ENCODE measurements around the gene RNF220. TPM values are rescaled to one million over a fixed set of nuclear protein-coding genes. Genes with fewer than 3 reads are reported as not detected.

Gene RNF220
- total and polyA plus RNA-seq, 2 of the 13 experiments (the other 11 are each of a cell fraction or from before 2014, with no cell fraction given): 48.2 to 72.1 TPM

- Histone ChIP-seq H3K4me3 (replicated peaks in 1 of 3; ENCODE audit: insufficient read depth in 1 of 3, low read depth in 2 of 3, low read length in 3 of 3) (no peak overlapping the region), H3K27ac (ENCODE audit: extremely low read length, insufficient read depth, low read length) (no peak overlapping the region), H2AFZ (ENCODE audit: low read length) (no peak overlapping the region), H3K79me2 (ENCODE audit: insufficient read depth, low read length) (peaks cover 16% of the 10 kb centered on the region), H3K9ac (ENCODE audit: insufficient read depth, low read depth, low read length) (no peak overlapping the region), H3K27me3 (ENCODE audit: control insufficient read depth in 1 of 2, insufficient read depth in 2 of 2, low read length in 2 of 2) (no peaks in the 10 kb centered on the region), H4K20me1 (ENCODE audit: insufficient read depth, low read length) (no peaks in the 10 kb centered on the region), H3K36me3 (replicated peaks in 1 of 2; ENCODE audit: control insufficient read depth in 1 of 2, insufficient read depth in 2 of 2, low read length in 2 of 2) (peaks cover 55 to 95% of the 10 kb centered on the region in 2 experiments), H3K4me1 (ENCODE audit: insufficient read depth, low read length) (peaks cover 20% of the 10 kb centered on the region), H3K9me3 (ENCODE audit: low read length) (no peaks in the 10 kb centered on the region), H3K4me2 (ENCODE audit: low read depth, low read length) (no peak overlapping the region)
- DNase-seq (ENCODE audit: low spot score): no peak
- no peak for TF ChIP-seq ZNF781 (CRISPR knock-in tag; IDR thresholded peaks at IDR 0.05; ENCODE audit: borderline replicate concordance, not compliant biosample characterization)
- TF ChIP-seq RBFOX2 (IDR thresholded peaks at IDR 0.05; ENCODE audit: low read depth, low read length): peak; percentile 55; the same call in 1 of the 2 replicates
- TF ChIP-seq AGO2 (optimal IDR thresholded peaks at IDR 0.05; ENCODE audit: low read depth, low read length): peak; percentile 78
- TF ChIP-seq IKZF1 (IDR thresholded peaks at IDR 0.05): no peak
- WGBS (ENCODE audit: low lambda C conversion rate): 97% methylated on average over 27 of the region's 27 CpGs
- in situ Hi-C loops (cut with HindIII; ENCODE audit: extremely low pct_ligation_motif_present, low pct_unique_long_range_greater_than_20kb) (no loop called here), intact Hi-C loops (cut with micrococcal nuclease; ENCODE audit: unreplicated experiment) (no loop called here)
- no peak for ATAC-seq
- ChIA-PET POLR2A (interaction anchor here (1.2 kb wide), 1 partner anchor 36 kb away, joined by 6 read pairs; the partner anchor contains the start of genes ARMH1 and TMEM53), CTCF (ENCODE audit: low intra/inter-chr PET ratio, low total read pairs) (no interaction called here)
- BruUV-seq (replicated peaks): no TSS peak
- no peak for FAIRE-seq
These were observed 232.8 kb downstream of the RNF220 start for GRCh38 chr1:44637702-44638411.

- no peak overlapping the region for H3K9ac ChIP-seq (ENCODE audit: insufficient read depth, low read depth, low read length)
- no peaks in the 10 kb centered on the region for H4K20me1 ChIP-seq (ENCODE audit: insufficient read depth, low read length)
- ChIA-PET POLR2A (interaction anchor here (1.1 to 2.2 kb wide), 3 partner anchors 9 to 34 kb away, joined by 3 to 14 read pairs (median 5); partner anchors contain the start of genes ARMH1 and TMEM53), CTCF (ENCODE audit: low intra/inter-chr PET ratio, low total read pairs) (no interaction called here)
- H3K27ac ChIP-seq (ENCODE audit: extremely low read length, insufficient read depth, low read length): no peak overlapping the region
- no peaks in the 10 kb centered on the region for H3K27me3 ChIP-seq (ENCODE audit: control insufficient read depth in 1 of 2, insufficient read depth in 2 of 2, low read length in 2 of 2)
- no peaks in the 10 kb centered on the region for H3K4me1 ChIP-seq (ENCODE audit: insufficient read depth, low read length)
- TF ChIP-seq ZNF260 (CRISPR knock-in tag; IDR thresholded peaks at IDR 0.05; ENCODE audit: borderline replicate concordance, low read depth): no peak
- no peak for TF ChIP-seq DR1 (CRISPR knock-in tag; IDR thresholded peaks at IDR 0.05)
- TF ChIP-seq ZSCAN5A (CRISPR knock-in tag; IDR thresholded peaks at IDR 0.05; ENCODE audit: borderline replicate concordance): no peak
- TF ChIP-seq ZBTB14 (CRISPR knock-in tag; IDR thresholded peaks at IDR 0.05): no peak
- TF ChIP-seq ETV6 (CRISPR knock-in tag; conservative IDR thresholded peaks at IDR 0.05): no peak
- no peak for TF ChIP-seq ZNF251 (CRISPR knock-in tag; IDR thresholded peaks at IDR 0.05)
- TF ChIP-seq HOXA7 (CRISPR knock-in tag; IDR thresholded peaks at IDR 0.05): no peak
- no peak for TF ChIP-seq MXD1 (CRISPR knock-in tag; IDR thresholded peaks at IDR 0.05)
- no peak for TF ChIP-seq NFE2L1 (CRISPR knock-in tag; IDR thresholded peaks at IDR 0.05; ENCODE audit: borderline replicate concordance)
- TF ChIP-seq CC2D1A (CRISPR knock-in tag; IDR thresholded peaks at IDR 0.05): no peak
- no peak for TF ChIP-seq ZSCAN25 (CRISPR knock-in tag; IDR thresholded peaks at IDR 0.05)
- no peak overlapping the region for H3K4me3 ChIP-seq (replicated peaks in 1 of 3; ENCODE audit: insufficient read depth in 1 of 3, low read depth in 2 of 3, low read length in 3 of 3)
- H3K4me2 ChIP-seq (ENCODE audit: low read depth, low read length): no peak overlapping the region
- ATAC-seq (no peak), FAIRE-seq (no peak), DNase-seq (ENCODE audit: low spot score) (no peak)
- peaks cover 59 to 94% of the 10 kb centered on the region in 2 experiments for H3K36me3 ChIP-seq (replicated peaks in 1 of 2; ENCODE audit: control insufficient read depth in 1 of 2, insufficient read depth in 2 of 2, low read length in 2 of 2)
- intact Hi-C loops (cut with micrococcal nuclease; ENCODE audit: unreplicated experiment) (no loop called here), in situ Hi-C loops (cut with HindIII; ENCODE audit: extremely low pct_ligation_motif_present, low pct_unique_long_range_greater_than_20kb) (no loop called here)
- WGBS (ENCODE audit: low lambda C conversion rate): 96% methylated on average over 24 of the region's 24 CpGs
- no peak overlapping the region for H2AFZ ChIP-seq (ENCODE audit: low read length)
- H3K79me2 ChIP-seq (ENCODE audit: insufficient read depth, low read length): no peaks in the 10 kb centered on the region
- no TSS peak for BruUV-seq (replicated peaks)
- H3K9me3 ChIP-seq (ENCODE audit: low read length): no peaks in the 10 kb centered on the region
These were observed 235.3 kb downstream of the RNF220 start for GRCh38 chr1:44640200-44640853.
